GM19452 (cell line): Measurements from ENCODE around the gene INPP5E.

ENCODE experiments used
- ATAC-seq: cut with Tn5 transposase; IDR thresholded peaks from one replicate; pipeline ENCODE4 v1.9.1; 2021; ENCODE audit not compliant: unreplicated experiment

INPP5E gene

GRCh38 chr9:136439481-136440408, at the start of gene INPP5E:
Gene INPP5E, minus strand, starts transcription at chr9:136439845. Its CDS starts 426 bp downstream, at chr9:136439419.
- peak; percentile 63 for ATAC-seq

GRCh38 chr9:136488247-136489214, 48.9 kb upstream of the INPP5E start:
- no peak for ATAC-seq

- no peak for ATAC-seq
These were observed 48.0 kb upstream of the INPP5E start for GRCh38 chr9:136487672-136488071.

GRCh38 chr9:136486823-136487620, 47.4 kb upstream of the INPP5E start:
- ATAC-seq, result no peak

- no peak for ATAC-seq
These were observed 46.5 kb upstream of the INPP5E start for GRCh38 chr9:136486131-136486530.

- no peak for ATAC-seq
These were observed 45.7 kb upstream of the INPP5E start for GRCh38 chr9:136485049-136486045.

GRCh38 chr9:136484153-136485048, 44.8 kb upstream of the INPP5E start:
- no peak for ATAC-seq

GRCh38 chr9:136483589-136484152, 44.0 kb upstream of the INPP5E start:
- ATAC-seq, result peak; percentile 50

GRCh38 chr9:136482793-136483588, 43.3 kb upstream of the INPP5E start, which contains the start of gene SEC16A:
Gene SEC16A, minus strand, starts transcription at chr9:136483040. Its CDS starts 5,425 bp downstream, at chr9:136477615.
- peak; percentile 54 for ATAC-seq

GRCh38 chr9:136482046-136482792, 42.6 kb upstream of the INPP5E start:
- no peak for ATAC-seq

GRCh38 chr9:136481558-136481957, 41.9 kb upstream of the INPP5E start:
- no peak for ATAC-seq

- no peak for ATAC-seq
These were observed 36.9 kb upstream of the INPP5E start for GRCh38 chr9:136476369-136477150.

- no peak for ATAC-seq
These were observed 35.6 kb upstream of the INPP5E start for GRCh38 chr9:136474974-136475865.

- no peak for ATAC-seq
These were observed 34.5 kb upstream of the INPP5E start for GRCh38 chr9:136474021-136474640.
